K562 (cell line): ENCODE results near the gene UTP14C. TPM values are rescaled to one million over a fixed set of nuclear protein-coding genes. Genes with fewer than 3 reads are reported as not detected.

Source experiments
- CTBP1 ChIP-seq: fragments of 450-650 bp; IDR thresholded peaks from 2 replicates; pipeline ENCODE4 v1.6.1; 2016; ENCODE audit warnings: borderline replicate concordance
- GATA2 ChIP-seq: sonication (generic); formaldehyde crosslinking; IDR thresholded peaks from 2 replicates; pipeline ENCODE4 v1.4.0; 2020; ENCODE audit warnings: mild to moderate bottlenecking, missing genetic modification reagents
- HLTF ChIP-seq: fragments of 450-650 bp; IDR thresholded peaks from 2 replicates; pipeline ENCODE4 v1.6.1; 2016
- HMG20B ChIP-seq: fragments of 250-450 bp; sonication (Bioruptor Pico); IDR thresholded peaks from 2 replicates; pipeline ENCODE4 v1.5.0; 2021; ENCODE audit warnings: mild to moderate bottlenecking
- HMGN3 ChIP-seq: IDR thresholded peaks from 2 replicates; pipeline ENCODE4 v1.6.1; 2011; ENCODE audit warnings: borderline replicate concordance, low read depth, mild to moderate bottlenecking, mixed read lengths, low read length; ENCODE audit not compliant: insufficient read length; ENCODE audit errors: extremely low read depth
- MAFF ChIP-seq: IDR thresholded peaks from 2 replicates; pipeline ENCODE4 v1.6.1; 2012; ENCODE audit warnings: low read length, improper control_type of control experiment
- MYC ChIP-seq, 2 experiments: fragments of 250-450 bp in 1 of 2; sonication (Bioruptor Pico) in 1 of 2; IDR thresholded peaks; 2 replicates each; pipeline versions ENCODE4 v1.5.1 to v1.6.1; 2012 to 2021; ENCODE audit warnings: low read depth in 2 of 2, borderline replicate concordance in 1 of 2, improper control_type of control experiment in 1 of 2, low read length in 1 of 2, mild to moderate bottlenecking in 1 of 2, moderate library complexity in 1 of 2
- NR2F6 ChIP-seq: fragments of 450-650 bp; formaldehyde crosslinking; IDR thresholded peaks from 2 replicates; pipeline ENCODE4 v1.4.0; 2020; ENCODE audit warnings: mild to moderate bottlenecking
- OTX1 ChIP-seq: fragments of 450-650 bp; formaldehyde crosslinking; IDR thresholded peaks from 2 replicates; pipeline ENCODE4 v1.4.0; 2022; ENCODE audit warnings: mild to moderate bottlenecking
- RFX7 ChIP-seq: fragments of 250-450 bp; sonication (Bioruptor Pico); IDR thresholded peaks from 2 replicates; pipeline ENCODE4 v1.5.1; 2021; ENCODE audit warnings: mild to moderate bottlenecking
- SMARCB1 ChIP-seq: IDR thresholded peaks from 2 replicates; pipeline ENCODE4 v1.6.1; 2011; ENCODE audit warnings: improper control_type of control experiment, low read depth; ENCODE audit not compliant: insufficient read length
- SRSF3 ChIP-seq: fragments of 200-400 bp; formaldehyde crosslinking; IDR thresholded peaks from 2 replicates; pipeline ENCODE4 v1.6.1; 2016; ENCODE audit warnings: mild to moderate bottlenecking, low read length, moderate library complexity; ENCODE audit not compliant: insufficient read depth
- TAF1 ChIP-seq: IDR thresholded peaks from 2 replicates; pipeline ENCODE4 v1.6.1; 2011; ENCODE audit warnings: mild to moderate bottlenecking, low read length, moderate library complexity; ENCODE audit not compliant: insufficient read depth, control insufficient read depth, severe bottlenecking; ENCODE audit errors: extremely low read depth
- ZBTB1 ChIP-seq: sonication (generic); formaldehyde crosslinking; IDR thresholded peaks from 2 replicates; pipeline ENCODE4 v1.8.1; 2023; ENCODE audit warnings: missing genetic modification reagents, low read depth, mild to moderate bottlenecking, borderline replicate concordance
- ZBTB43 ChIP-seq: sonication (generic); formaldehyde crosslinking; IDR thresholded peaks from 2 replicates; pipeline ENCODE4 v1.8.0; 2023; ENCODE audit warnings: mild to moderate bottlenecking, missing genetic modification reagents
- ZFX ChIP-seq: sonication (generic); formaldehyde crosslinking; IDR thresholded peaks from 2 replicates; pipeline ENCODE4 v1.8.0; 2022; ENCODE audit warnings: mild to moderate bottlenecking, missing genetic modification reagents, moderate library complexity
- ZMIZ1 ChIP-seq, 2 experiments: fragments of 150-350 bp in 1 of 2; IDR thresholded peaks; 2 replicates each; pipeline ENCODE4 v1.6.1; 2012 to 2016; ENCODE audit warnings: low read depth in 2 of 2, low read length in 2 of 2, mild to moderate bottlenecking in 1 of 2, moderate library complexity in 1 of 2
- ZNF280B ChIP-seq: fragments of 250-450 bp; sonication (Bioruptor Pico); IDR thresholded peaks from 2 replicates; pipeline ENCODE4 v1.5.1; 2021; ENCODE audit warnings: mild to moderate bottlenecking
- ZNF644 ChIP-seq: fragments of 200-800 bp; sonication (Bioruptor generic); IDR thresholded peaks from 2 replicates; pipeline ENCODE4 v1.6.1; 2016; ENCODE audit warnings: low read depth, missing genetic modification characterization, missing compliant biosample characterization
- polyA plus RNA-seq, 8 experiments: library from polyadenylated mRNA; depleted of rRNA in 4 of 8; stranded (reverse) in 5 of 8; unstranded in 3 of 8; fragments of >200 nt; fragmentation: Nextera tagmentation in 2 of 8; fragmentation: Illumina TruSeq in 1 of 8; extraction: Ambion mirVana in 2 of 8; extraction: Trizol in 1 of 8; gene quantifications; 2 replicates each; pipeline versions ENCODE4 v1.2.1 to v1.2.3, GENCODE V29; 2011 to 2014; ENCODE audit warnings: inconsistent platforms in 1 of 8, missing spikeins in 1 of 8
- total RNA-seq, 7 experiments: library from RNA; depleted of rRNA in 6 of 7; stranded (reverse); fragments of >200 nt in 6 of 7; fragmentation: Illumina TruSeq in 2 of 7; extraction: Trizol in 2 of 7; gene quantifications; 2 replicates each; pipeline versions ENCODE4 v1.2.1 to v1.2.3, GENCODE V29; 2011 to 2021; ENCODE audit warnings: low replicate concordance in 1 of 7

Gene UTP14C
- total and polyA plus RNA-seq, 9 of the 15 experiments (the other 6 are each of a cell fraction or from before 2014, with no cell fraction given): 3.4 to 10.3 (median 6.0) TPM

GRCh38 chr13:52011632-52012511 lies 12.6 kb upstream of the UTP14C start, which contains the start of gene ALG11 (continued):
- no peak for TF ChIP-seq ZNF280B (CRISPR knock-in tag)
- TF ChIP-seq CTBP1: 0 out of 2 replicates have a peak, but pooled peaks have one; percentile 38
- TF ChIP-seq SMARCB1: no peak
- TF ChIP-seq ZMIZ1 (IDR thresholded peaks at IDR 0.05; ENCODE audit: low read depth in 2 of 2, low read length in 2 of 2): no peak
- TF ChIP-seq SRSF3: no peak
- no peak for TF ChIP-seq OTX1 (CRISPR knock-in tag)
- TF ChIP-seq ZFX: peak; percentile 75
- TF ChIP-seq ZBTB1 (CRISPR knock-in tag): no peak
- peak; percentile 86 for TF ChIP-seq TAF1
- no peak for TF ChIP-seq HLTF
- TF ChIP-seq HMG20B (CRISPR knock-in tag): no peak
- TF ChIP-seq RFX7: no peak
- TF ChIP-seq MAFF: no peak
- TF ChIP-seq GATA2 (CRISPR knock-in tag): no peak
- no peak for TF ChIP-seq ZBTB43 (CRISPR knock-in tag)
- no peak for TF ChIP-seq NR2F6 (CRISPR knock-in tag)
- peak; percentile 44 for TF ChIP-seq HMGN3
- peak; percentile 65 for TF ChIP-seq MYC (IDR thresholded peaks at IDR 0.05; ENCODE audit: low read depth, low read length)
- TF ChIP-seq MYC (CRISPR knock-in tag; IDR thresholded peaks at IDR 0.05; ENCODE audit: borderline replicate concordance, low read depth): no peak
- TF ChIP-seq ZNF644: no peak
